CMK (cell line): ENCODE results near the gene NUP160.
"Not testable (repeated sequence)": the region's sequence is repeated elsewhere in the genome, so short reads cannot be mapped to it uniquely, and the experiment has no call there.

Source experiments
- DNase-seq: peaks from one replicate; pipeline ENCODE4 v3.0.0-alpha.2; 2010; ENCODE audit warnings: low read depth

NUP160 gene

GRCh38 chr11:47786373-47786772 is 61.8 kb downstream of the NUP160 start:
- DNase-seq = no peak

GRCh38 chr11:47784785-47785381 is 63.3 kb downstream of the NUP160 start:
- DNase-seq = no peak

GRCh38 chr11:47783087-47783610 is 65.0 kb downstream of the NUP160 start:
- no peak for DNase-seq

GRCh38 chr11:47778878-47779483 is 69.2 kb downstream of the NUP160 start:
- DNase-seq = no peak

- no peak for DNase-seq
Observed at GRCh38 chr11:47775240-47775869, 72.8 kb downstream of the NUP160 start.

GRCh38 chr11:47773882-47774281 is 74.3 kb downstream of the NUP160 start:
- DNase-seq = no peak

- not testable (repeated sequence) for DNase-seq
Observed at GRCh38 chr11:47769556-47769955, 78.6 kb downstream of the NUP160 start.

DNA sequence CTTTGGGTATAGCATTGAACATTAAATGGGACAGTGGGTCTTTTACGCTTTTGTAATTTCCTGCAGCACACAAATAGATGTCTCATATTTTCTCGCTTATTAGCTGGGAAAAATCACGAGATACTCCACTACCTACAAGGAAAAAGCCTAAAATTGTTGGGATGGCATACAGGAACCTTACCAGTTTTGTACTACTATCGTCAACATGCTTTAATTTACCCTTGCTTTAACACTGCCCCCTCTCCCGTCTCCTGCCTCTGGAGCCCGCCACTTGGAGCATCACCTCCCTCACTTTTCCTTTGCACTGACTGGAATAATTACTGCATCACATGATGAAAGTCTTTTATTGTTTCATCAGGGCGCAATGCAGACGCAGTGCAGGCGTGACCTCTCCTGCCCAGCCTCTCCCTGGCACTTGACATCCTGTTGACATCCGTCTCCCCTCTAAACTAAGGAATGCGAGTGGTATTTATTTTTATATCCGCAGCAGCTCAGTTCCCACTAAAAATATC is 80.0 kb downstream of the NUP160 start:
- DNase-seq = no peak

- DNase-seq = no peak
Observed at GRCh38 chr11:47766509-47767227, 81.5 kb downstream of the NUP160 start.

- DNase-seq = no peak
Observed at GRCh38 chr11:47765086-47765485, 83.1 kb downstream of the NUP160 start.

DNA sequence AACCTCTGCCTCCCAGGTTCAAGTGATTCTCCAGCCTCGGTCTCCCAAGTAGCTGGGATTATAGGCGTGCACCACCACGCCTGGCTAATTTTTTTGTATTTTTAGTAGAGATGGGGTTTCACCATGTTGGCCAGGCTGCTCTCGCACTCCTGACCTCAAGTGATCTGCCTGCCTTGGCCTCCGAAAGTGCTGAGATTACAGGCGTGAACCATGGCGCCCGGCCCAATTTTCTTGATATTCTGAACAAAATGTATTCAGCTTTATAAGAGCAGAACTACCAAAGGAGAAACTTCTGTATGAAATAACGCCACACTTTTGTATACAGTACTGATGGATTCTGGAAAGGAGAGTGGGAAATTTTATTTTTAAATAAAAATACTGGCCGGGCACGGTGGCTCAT is 88.9 kb downstream of the NUP160 start:
- not testable (repeated sequence) for DNase-seq

DNA sequence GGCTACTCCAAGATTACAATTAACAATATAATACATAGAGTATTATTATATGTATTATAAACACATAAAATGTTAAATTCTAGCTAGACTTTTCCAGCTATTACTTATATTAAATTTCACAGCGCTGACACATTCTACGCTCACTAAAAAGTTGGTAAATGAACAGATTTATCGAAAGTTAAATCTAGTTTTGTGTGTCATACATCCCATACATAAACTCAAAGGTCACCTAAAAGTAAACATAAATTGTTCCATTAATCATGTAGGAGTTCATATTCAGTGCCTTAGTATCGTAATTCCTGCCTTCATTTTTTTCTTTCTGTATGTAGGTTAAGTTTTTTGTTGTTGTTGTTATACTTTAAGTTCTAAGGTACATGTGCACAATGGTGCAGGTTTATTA is 91.9 kb downstream of the NUP160 start:
- DNase-seq = no peak

DNA sequence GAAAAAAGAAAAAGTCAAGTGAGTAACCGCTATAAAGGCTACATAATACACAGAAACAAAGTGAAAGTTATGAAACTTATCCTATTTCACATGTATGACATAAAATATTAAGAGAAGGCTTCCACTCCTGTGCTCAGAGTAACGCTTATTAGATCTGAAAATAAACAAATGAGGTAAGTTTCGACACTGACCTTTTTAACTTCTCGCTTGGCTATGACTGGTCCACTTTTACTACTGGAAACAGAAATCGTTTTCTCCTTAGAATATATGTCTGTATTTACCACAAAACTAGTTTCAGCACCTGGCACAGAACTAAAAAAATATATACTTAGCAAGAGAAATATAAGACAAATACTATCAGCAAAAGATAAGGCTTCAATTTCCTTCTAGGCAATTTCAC is 97.4 kb downstream of the NUP160 start:
- DNase-seq = no peak

- DNase-seq = not testable (repeated sequence)
Observed at GRCh38 chr11:47742494-47742893, 105.7 kb downstream of the NUP160 start.

GRCh38 chr11:47737817-47738216 is 110.3 kb downstream of the NUP160 start:
- not testable (repeated sequence) for DNase-seq

- no peak for DNase-seq
Observed at GRCh38 chr11:47732271-47732670, 115.9 kb downstream of the NUP160 start.

GRCh38 chr11:47731475-47731874 is 116.7 kb downstream of the NUP160 start:
- DNase-seq = no peak
